GM21390 (cell line): ENCODE data around the gene STX12.
"Not testable (repeated sequence)": the region's sequence is repeated elsewhere in the genome, so short reads cannot be mapped to it uniquely, and the experiment has no call there.

Source experiments
- ATAC-seq: cut with Tn5 transposase; IDR thresholded peaks from one replicate; pipeline ENCODE4 v1.9.1; 2021; ENCODE audit not compliant: unreplicated experiment

Gene STX12

GRCh38 chr1:27774654-27775053, 1.6 kb downstream of the STX12 start:
- no peak for ATAC-seq

GRCh38 chr1:27775336-27775735, 2.3 kb downstream of the STX12 start:
- not testable (repeated sequence) for ATAC-seq

- not testable (repeated sequence) for ATAC-seq
Measured at GRCh38 chr1:27776276-27776675, 3.3 kb downstream of the STX12 start.

DNA sequence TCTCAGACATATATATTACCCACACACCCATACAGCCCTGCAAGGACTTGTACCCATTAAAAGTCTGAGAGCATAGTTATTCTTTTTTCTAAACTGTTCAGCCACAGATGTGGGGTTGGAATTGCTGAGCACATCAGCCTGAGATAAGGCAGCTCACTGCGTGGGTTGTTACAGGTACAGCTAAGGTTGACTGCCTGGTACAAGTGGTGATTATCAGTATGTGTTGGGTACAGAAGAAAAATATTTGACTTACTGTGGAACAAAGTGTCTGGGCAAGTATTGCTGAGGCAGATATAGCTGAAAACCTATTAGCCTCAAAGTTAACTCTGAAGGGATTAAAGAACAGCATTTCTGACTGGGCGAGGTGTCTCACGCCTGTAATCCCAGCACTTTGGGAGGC, 5.0 kb downstream of the STX12 start:
- ATAC-seq = no peak

GRCh38 chr1:27779122-27779521, 6.1 kb downstream of the STX12 start:
- ATAC-seq = no peak

- no peak for ATAC-seq
Measured at GRCh38 chr1:27782950-27783349, 9.9 kb downstream of the STX12 start.

GRCh38 chr1:27784700-27785099, 11.7 kb downstream of the STX12 start:
- no peak for ATAC-seq

DNA sequence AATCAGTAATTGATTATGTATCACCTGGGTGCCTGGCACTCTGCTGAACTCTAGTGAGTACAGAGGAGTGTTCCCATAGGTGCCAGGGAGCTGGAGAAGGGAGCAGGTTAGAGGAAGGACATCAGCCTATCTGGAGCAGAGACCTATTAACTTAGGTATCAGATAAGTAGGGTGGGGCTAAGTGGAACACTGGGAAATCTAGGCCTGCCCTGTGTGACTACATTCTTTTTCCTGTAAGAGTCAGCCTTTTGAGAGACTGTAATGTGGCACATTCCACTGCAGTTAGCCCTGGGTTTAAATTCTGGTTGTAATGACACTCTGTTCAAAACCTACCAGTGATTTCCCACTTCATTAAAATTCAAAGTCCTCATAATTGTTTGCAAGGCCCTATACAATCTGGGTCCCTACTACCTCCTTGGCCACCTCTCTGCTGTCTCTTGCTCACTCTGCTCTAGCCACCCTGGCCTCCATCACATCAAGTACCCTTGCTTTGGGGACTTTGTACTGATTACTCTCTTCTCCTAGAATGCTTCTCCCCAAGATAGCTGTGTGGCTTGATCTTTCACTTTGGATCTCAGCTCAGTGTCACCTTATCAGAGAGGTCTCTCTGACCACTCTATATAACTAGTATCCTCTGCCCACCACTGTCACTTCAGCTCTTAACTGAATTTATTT, 12.9 kb downstream of the STX12 start:
- no peak for ATAC-seq

- ATAC-seq = no peak
Measured at GRCh38 chr1:27787895-27788294, 14.9 kb downstream of the STX12 start.

DNA sequence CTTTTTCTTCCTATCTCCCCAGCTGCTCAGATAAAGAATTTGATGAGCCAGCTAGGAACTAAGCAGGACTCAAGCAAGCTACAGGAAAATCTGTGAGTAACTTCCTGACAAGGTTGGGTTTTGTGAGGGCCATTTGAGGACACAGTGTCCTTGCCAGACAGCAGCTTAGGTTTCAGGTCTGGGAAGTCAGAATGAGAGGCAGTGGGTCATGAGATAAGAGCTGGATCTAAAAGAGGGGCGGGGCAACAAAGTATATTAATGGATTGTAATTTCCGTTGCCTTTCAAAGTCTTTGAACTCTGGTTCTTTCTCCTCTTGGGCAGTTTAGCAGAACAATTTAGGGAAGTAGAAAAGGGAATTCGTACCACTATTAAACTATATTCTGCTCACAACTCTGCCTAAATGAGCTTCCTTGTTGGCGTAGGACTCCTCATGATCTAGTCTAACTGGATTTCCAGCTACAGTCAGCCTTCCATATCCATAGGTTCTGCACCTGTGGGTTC, 16.6 kb downstream of the STX12 start:
- no peak for ATAC-seq

- ATAC-seq = not testable (repeated sequence)
Measured at GRCh38 chr1:27790270-27790669, 17.3 kb downstream of the STX12 start.

- ATAC-seq = no peak
Measured at GRCh38 chr1:27795601-27796000, 22.6 kb downstream of the STX12 start.

DNA sequence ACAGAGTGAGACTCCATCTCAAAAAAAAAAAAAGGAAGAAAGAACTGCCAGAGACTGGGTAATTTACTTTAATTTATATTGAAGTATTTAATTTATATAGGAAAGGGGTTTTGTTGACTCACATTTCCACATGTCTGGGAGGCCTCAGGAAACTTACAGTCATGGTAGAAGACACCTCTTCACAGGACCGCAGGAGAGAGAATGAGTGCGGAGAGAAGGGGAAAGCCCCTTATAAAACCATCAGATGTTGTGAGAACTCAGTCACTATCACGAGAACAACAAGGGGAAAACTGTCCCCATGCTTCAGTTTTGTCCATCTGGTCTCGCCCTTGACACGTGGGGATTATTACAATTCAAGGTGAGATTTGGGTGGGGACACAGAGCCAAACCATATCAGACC, 31.8 kb downstream of the STX12 start:
- ATAC-seq = no peak

DNA sequence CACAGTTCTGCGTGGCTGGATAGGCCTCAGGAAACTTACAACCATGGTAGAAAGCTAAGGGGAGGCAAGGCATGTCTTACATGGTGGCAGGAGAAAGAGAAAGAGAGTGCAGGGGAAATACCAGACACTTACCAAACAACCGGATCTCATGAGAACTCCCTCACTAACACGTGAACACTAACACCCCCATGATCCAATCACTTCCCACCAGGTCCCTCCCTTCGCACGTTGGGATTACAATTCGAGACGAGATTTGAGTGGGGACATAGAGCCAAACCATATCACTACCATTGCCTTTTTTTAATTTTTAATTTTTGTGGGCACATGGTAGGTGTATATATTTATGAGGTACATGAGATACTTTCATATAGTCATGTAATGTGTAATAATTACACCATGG, 33.7 kb downstream of the STX12 start:
- no peak for ATAC-seq

GRCh38 chr1:27807385-27807784, 34.4 kb downstream of the STX12 start:
- ATAC-seq = no peak

GRCh38 chr1:27808131-27808530, 35.1 kb downstream of the STX12 start:
- not testable (repeated sequence) for ATAC-seq

GRCh38 chr1:27809883-27810282, 36.9 kb downstream of the STX12 start:
- no peak for ATAC-seq

DNA sequence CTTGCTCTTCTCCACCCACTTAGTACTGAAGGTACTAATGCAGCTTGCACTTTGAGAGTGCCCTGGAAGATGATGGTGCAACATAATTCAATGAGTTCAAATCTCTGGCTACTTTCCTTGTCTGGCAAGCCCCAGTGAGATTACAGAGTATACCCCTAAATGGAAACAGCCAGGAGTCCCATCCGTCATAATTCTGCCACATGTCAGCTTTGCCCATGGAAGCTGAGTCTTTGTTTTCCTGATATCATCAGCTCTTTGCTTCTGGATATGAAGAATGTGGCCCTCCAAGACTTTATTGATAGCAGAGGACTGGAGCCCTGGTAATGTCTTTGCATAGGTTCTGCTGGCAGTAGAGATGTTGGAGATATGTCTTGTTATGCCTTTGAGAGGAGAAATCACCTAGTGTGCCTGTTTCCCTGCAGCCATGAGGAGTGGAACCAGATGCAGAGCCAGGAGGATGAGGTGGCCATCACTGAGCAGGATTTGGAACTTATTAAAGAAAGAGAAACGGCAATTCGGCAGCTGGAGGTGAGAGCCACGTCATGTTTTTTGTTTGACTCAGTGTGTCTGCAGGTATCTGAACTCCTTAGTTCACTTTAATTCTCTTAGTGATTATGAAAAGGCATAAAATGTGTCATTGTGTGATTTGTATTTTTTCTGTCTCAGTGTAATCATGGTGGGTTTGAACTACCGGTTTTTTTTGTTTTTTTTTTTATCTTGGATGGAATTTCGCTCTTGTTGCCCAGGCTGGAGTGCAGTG, 38.9 kb downstream of the STX12 start:
- ATAC-seq = no peak

- ATAC-seq = no peak
Measured at GRCh38 chr1:27816921-27817630, 44.1 kb downstream of the STX12 start.

GRCh38 chr1:27821761-27822315, 48.8 kb downstream of the STX12 start:
- ATAC-seq = no peak

GRCh38 chr1:27823784-27824183, 50.8 kb downstream of the STX12 start:
- no peak for ATAC-seq
